ENCODE results near the gene RASGEF1C. TPM values are rescaled to one million over a fixed set of nuclear protein-coding genes. Genes with fewer than 3 reads are reported as not detected.

Gene RASGEF1C
- total RNA-seq, 4 donors from 2014 or later, result 0.58 to 4.0 (median 2.1) TPM

GRCh38 chr5:180120237-180121101 lies 88.5 kb downstream of the RASGEF1C start:
- WGBS, 2 donors, result 78 to 82% methylated on average over 20 to 24 of the region's 28 CpGs
- H3K4me1 ChIP-seq, result peaks cover 12 to 13% of the 10 kb centered on the region in 2 donors
- H3K27ac ChIP-seq, result peak overlapping the region in 1 of 3 donors; percentile 20
- DNase-seq, result peak in 1 of 2 donors; percentile 25
- no peaks in the 10 kb centered on the region for H3K27me3 ChIP-seq
- H3K36me3 ChIP-seq, result no peaks in the 10 kb centered on the region
- H3K4me3 ChIP-seq (replicated peaks in 1 of 3), result no peak overlapping the region
- no peaks in the 10 kb centered on the region for H3K9me3 ChIP-seq
- TF ChIP-seq, protein P1, sequence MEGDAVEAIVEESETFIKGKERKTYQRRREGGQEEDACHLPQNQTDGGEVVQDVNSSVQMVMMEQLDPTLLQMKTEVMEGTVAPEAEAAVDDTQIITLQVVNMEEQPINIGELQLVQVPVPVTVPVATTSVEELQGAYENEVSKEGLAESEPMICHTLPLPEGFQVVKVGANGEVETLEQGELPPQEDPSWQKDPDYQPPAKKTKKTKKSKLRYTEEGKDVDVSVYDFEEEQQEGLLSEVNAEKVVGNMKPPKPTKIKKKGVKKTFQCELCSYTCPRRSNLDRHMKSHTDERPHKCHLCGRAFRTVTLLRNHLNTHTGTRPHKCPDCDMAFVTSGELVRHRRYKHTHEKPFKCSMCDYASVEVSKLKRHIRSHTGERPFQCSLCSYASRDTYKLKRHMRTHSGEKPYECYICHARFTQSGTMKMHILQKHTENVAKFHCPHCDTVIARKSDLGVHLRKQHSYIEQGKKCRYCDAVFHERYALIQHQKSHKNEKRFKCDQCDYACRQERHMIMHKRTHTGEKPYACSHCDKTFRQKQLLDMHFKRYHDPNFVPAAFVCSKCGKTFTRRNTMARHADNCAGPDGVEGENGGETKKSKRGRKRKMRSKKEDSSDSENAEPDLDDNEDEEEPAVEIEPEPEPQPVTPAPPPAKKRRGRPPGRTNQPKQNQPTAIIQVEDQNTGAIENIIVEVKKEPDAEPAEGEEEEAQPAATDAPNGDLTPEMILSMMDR (IDR thresholded peaks at IDR 0.05), result no peak
- TF ChIP-seq POLR2A (IDR thresholded peaks at IDR 0.05), result no peak
- intact Hi-C loops (cut with DNase I), result no loop called here

DNA sequence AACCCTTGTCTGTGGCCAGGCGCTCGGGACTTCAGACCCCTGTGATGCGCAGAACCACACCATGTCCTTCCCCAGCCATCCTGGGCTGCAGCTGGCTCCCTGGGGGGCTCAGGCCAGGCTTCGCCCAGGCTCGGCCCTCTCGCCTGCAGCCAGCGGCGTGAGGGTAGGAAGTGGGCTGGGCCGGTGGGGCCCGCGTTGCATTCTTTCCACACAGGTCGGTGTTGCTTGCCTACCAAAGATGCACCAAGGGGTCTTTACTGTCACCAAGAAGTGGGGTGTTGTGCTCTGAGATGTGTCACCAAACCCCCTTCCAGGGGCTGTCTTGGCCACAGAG lies 89.1 kb downstream of the RASGEF1C start:
- WGBS, 2 donors, result 93 to 96% methylated on average over 6 to 11 of the region's 12 CpGs
- Histone ChIP-seq H3K9me3 (no peaks in the 10 kb centered on the region), H3K27me3 (no peaks in the 10 kb centered on the region), H3K4me1 (peaks cover 9 to 12% of the 10 kb centered on the region in 2 donors), H3K4me3 (replicated peaks in 1 of 3) (no peak overlapping the region), H3K36me3 (no peaks in the 10 kb centered on the region), H3K27ac (no peak overlapping the region)
- no peak for DNase-seq
- TF ChIP-seq, protein P1 (IDR thresholded peaks at IDR 0.05), result no peak
- TF ChIP-seq POLR2A (IDR thresholded peaks at IDR 0.05), result no peak
- intact Hi-C loops (cut with DNase I), result loop anchor here (10.0 kb wide), 1 partner anchor 205 kb away; no protein-coding TSS in a partner anchor

DNA sequence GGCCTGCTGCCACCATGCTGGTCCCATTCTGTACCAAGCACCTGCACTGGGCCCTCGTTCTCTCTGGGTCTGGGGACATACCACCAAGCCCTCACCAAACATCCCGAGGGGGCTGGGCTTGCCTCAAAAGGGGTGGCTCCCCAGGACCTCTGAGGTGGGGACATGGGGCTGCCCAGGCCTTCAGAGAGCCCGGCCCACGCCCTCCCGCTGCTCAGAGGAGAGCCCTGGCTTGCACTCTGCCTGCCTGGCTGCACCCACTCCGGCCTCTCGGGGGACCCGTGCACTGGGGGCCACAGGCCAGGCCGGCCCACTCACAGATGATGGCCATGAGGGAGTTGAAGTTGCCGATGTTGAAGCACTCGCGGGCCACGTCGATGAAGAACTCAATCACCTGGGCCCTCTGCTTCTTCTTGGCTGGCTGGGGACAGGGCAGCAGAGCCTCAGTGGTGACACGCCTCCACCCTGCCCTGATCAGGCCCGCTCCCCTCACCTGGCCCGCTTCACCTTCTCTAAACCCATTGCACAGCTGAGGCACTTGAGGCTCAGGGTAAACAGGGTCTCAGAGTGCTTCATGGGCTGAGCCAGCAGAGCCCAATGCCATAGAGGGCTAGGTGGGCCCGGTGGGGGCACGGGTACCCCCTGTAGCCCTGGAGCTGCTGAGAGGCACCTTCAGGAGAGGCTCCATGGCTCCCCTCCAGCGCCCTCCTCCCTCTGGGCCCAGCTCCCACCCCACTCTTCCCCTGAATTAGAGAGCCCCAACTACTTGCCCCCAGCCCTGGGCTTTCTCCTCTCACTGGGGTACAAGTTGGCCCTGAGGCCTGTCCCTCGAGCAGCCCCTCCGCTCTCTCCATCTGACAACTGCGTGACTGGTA lies 89.7 kb downstream of the RASGEF1C start:
- Histone ChIP-seq H3K4me1 (peaks cover 3 to 6% of the 10 kb centered on the region in 2 donors), H3K27me3 (no peaks in the 10 kb centered on the region), H3K27ac (no peak overlapping the region), H3K4me3 (replicated peaks in 1 of 3) (no peak overlapping the region), H3K9me3 (no peaks in the 10 kb centered on the region), H3K36me3 (no peaks in the 10 kb centered on the region)
- no peak for TF ChIP-seq POLR2A (IDR thresholded peaks at IDR 0.05)
- TF ChIP-seq, protein P1 (IDR thresholded peaks at IDR 0.05), result no peak
- no peak for DNase-seq
- intact Hi-C loops (cut with DNase I), result loop anchor here (10.0 kb wide), 1 partner anchor 206 kb away; no protein-coding TSS in a partner anchor
- 95 to 96% methylated on average over 8 to 12 of the region's 23 CpGs for WGBS, 2 donors

DNA sequence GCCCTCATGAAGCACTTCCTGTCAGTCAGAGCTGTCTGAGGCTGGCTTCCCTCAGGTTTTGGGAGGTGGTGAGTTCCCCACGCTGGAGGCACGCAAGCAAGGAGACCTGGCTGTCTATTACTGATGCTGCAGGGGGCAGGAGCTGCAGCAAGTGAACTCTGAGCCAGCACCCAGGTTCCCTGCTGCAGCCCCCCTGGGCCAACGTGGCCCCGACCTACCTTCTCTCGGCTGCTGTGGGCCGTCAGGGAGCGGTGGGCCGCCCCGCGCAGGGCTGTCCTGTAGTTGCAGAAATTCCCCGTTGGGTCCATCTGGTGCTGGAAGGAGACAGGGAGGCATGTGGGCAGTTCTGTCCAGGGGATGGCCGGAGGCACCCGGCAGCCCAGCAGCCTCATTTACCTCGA lies 90.6 kb downstream of the RASGEF1C start:
- Histone ChIP-seq H3K4me1 (peaks cover 3 to 6% of the 10 kb centered on the region in 2 donors), H3K4me3 (replicated peaks in 1 of 3) (no peak overlapping the region), H3K27ac (no peak overlapping the region), H3K9me3 (no peaks in the 10 kb centered on the region), H3K36me3 (no peaks in the 10 kb centered on the region), H3K27me3 (no peaks in the 10 kb centered on the region)
- TF ChIP-seq, protein P1 (IDR thresholded peaks at IDR 0.05), result no peak
- TF ChIP-seq POLR2A (IDR thresholded peaks at IDR 0.05), result no peak
- WGBS, 2 donors, result 98 to 100% methylated on average over 4 to 7 of the region's 14 CpGs
- intact Hi-C loops (cut with DNase I), result loop anchor here (10.0 kb wide), 1 partner anchor 206 kb away; no protein-coding TSS in a partner anchor
- DNase-seq, result peak in 1 of 2 donors; percentile 0
